Thoracic aorta (tissue), 2 donors: ENCODE results near the gene TMC3. TPM values are rescaled to one million over a fixed set of nuclear protein-coding genes. Genes with fewer than 3 reads are reported as not detected.

Experiments
- ATAC-seq: fragments of 150-250 bp; one replicate; pipeline ENCODE4 v1.8.0; 2017; ENCODE audit warnings: low read depth; ENCODE audit not compliant: insufficient number of reproducible peaks, low FRiP score
- DNase-seq: peaks from one replicate; pipeline ENCODE4 v3.0.0-alpha.2; 2020; ENCODE audit warnings: low spot score
- H3K27ac ChIP-seq, 2 donors: fragments of 200-600 bp; sonication (generic); 1 replicate in 1 of 2; 2 replicates in 1 of 2; pipeline ENCODE4 v1.5.1; 2016; ENCODE audit warnings: mild to moderate bottlenecking in 2 of 2, moderate library complexity in 2 of 2
- H3K27me3 ChIP-seq: fragments of 200-600 bp; sonication (generic); replicated peaks from 2 replicates; pipeline ENCODE4 v1.6.0; 2016; ENCODE audit warnings: mild to moderate bottlenecking; ENCODE audit not compliant: insufficient read depth
- H3K36me3 ChIP-seq: fragments of 200-600 bp; sonication (generic); one replicate; pipeline ENCODE4 v1.5.1; 2016
- H3K4me1 ChIP-seq, 2 donors: fragments of 200-600 bp; sonication (generic); 1 replicate in 1 of 2; 2 replicates in 1 of 2; pipeline versions ENCODE4 v1.5.1 to v1.6.0; 2016; ENCODE audit warnings: low read depth in 2 of 2, mild to moderate bottlenecking in 1 of 2; ENCODE audit not compliant: control insufficient read depth in 1 of 2
- H3K4me3 ChIP-seq: fragments of 200-600 bp; sonication (generic); 2 replicates; pipeline ENCODE4 v1.5.1; 2016; ENCODE audit warnings: mild to moderate bottlenecking
- H3K9me3 ChIP-seq: fragments of 200-600 bp; sonication (generic); 2 replicates; pipeline ENCODE4 v1.5.1; 2016
- CTCF ChIP-seq: fragments of 200-600 bp; sonication (generic); IDR thresholded peaks from one replicate; pipeline ENCODE4 v1.5.1; 2019; ENCODE audit warnings: antibody characterized with exemption
- total RNA-seq, 2 donors: library from RNA; depleted of rRNA; stranded (reverse); fragments of >200 nt; gene quantifications; one replicate each; pipeline versions ENCODE4 v1.1.0 to v1.2.3, GENCODE V29; 2016

Gene TMC3
- total RNA-seq, 2 donors from 2014 or later: 0.54 TPM; not detected in 1

- TF ChIP-seq CTCF: no peak
- Histone ChIP-seq H3K27ac (no peak overlapping the region), H3K27me3 (no peaks in the 10 kb centered on the region), H3K4me3 (no peak overlapping the region), H3K9me3 (no peaks in the 10 kb centered on the region), H3K36me3 (no peaks in the 10 kb centered on the region), H3K4me1 (peaks cover 7 to 11% of the 10 kb centered on the region in 2 donors)
- DNase-seq: no peak
- no peak for ATAC-seq
Observed at GRCh38 chr15:81301385-81301784, 72.6 kb downstream of the TMC3 start.

- Histone ChIP-seq H3K36me3 (no peaks in the 10 kb centered on the region), H3K9me3 (no peaks in the 10 kb centered on the region), H3K4me3 (peak overlapping the region; percentile 56), H3K27ac (no peak overlapping the region), H3K4me1 (peaks cover 7 to 15% of the 10 kb centered on the region in 2 donors), H3K27me3 (no peaks in the 10 kb centered on the region)
- ATAC-seq (no peak), DNase-seq (no peak)
- TF ChIP-seq CTCF: no peak
Observed at GRCh38 chr15:81299630-81300273, 74.3 kb downstream of the TMC3 start.

GRCh38 chr15:81299156-81299555 is 74.9 kb downstream of the TMC3 start:
- TF ChIP-seq CTCF: no peak
- Histone ChIP-seq H3K9me3 (no peaks in the 10 kb centered on the region), H3K4me1 (peaks cover 7 to 15% of the 10 kb centered on the region in 2 donors), H3K4me3 (peak overlapping the region; percentile 56), H3K36me3 (no peaks in the 10 kb centered on the region), H3K27ac (no peak overlapping the region), H3K27me3 (no peaks in the 10 kb centered on the region)
- ATAC-seq (no peak), DNase-seq (no peak)

- Histone ChIP-seq H3K27me3 (no peaks in the 10 kb centered on the region), H3K4me3 (peak overlapping the region; percentile 56), H3K9me3 (no peaks in the 10 kb centered on the region), H3K36me3 (no peaks in the 10 kb centered on the region), H3K27ac (no peak overlapping the region), H3K4me1 (peaks cover 7 to 15% of the 10 kb centered on the region in 2 donors)
- DNase-seq: no peak
- TF ChIP-seq CTCF: no peak
- no peak for ATAC-seq
Observed at GRCh38 chr15:81298611-81299010, 75.4 kb downstream of the TMC3 start.

- Histone ChIP-seq H3K4me1 (peaks cover 3 to 15% of the 10 kb centered on the region in 2 donors), H3K36me3 (no peaks in the 10 kb centered on the region), H3K27ac (peak overlapping the region in 1 of 2 donors; percentile 7), H3K9me3 (no peaks in the 10 kb centered on the region), H3K4me3 (peak overlapping the region; percentile 56), H3K27me3 (no peaks in the 10 kb centered on the region)
- ATAC-seq (no peak), DNase-seq (no peak)
- no peak for TF ChIP-seq CTCF
Observed at GRCh38 chr15:81297603-81298575, 76.1 kb downstream of the TMC3 start.
